ENCODE results near the gene AMPD3.

GRCh38 chr11:10488121-10488933 is 33.3 kb downstream of the AMPD3 start:
- TF ChIP-seq POLR2AphosphoS5 (IDR thresholded peaks at IDR 0.05) = no peak
- TF ChIP-seq, protein P1, sequence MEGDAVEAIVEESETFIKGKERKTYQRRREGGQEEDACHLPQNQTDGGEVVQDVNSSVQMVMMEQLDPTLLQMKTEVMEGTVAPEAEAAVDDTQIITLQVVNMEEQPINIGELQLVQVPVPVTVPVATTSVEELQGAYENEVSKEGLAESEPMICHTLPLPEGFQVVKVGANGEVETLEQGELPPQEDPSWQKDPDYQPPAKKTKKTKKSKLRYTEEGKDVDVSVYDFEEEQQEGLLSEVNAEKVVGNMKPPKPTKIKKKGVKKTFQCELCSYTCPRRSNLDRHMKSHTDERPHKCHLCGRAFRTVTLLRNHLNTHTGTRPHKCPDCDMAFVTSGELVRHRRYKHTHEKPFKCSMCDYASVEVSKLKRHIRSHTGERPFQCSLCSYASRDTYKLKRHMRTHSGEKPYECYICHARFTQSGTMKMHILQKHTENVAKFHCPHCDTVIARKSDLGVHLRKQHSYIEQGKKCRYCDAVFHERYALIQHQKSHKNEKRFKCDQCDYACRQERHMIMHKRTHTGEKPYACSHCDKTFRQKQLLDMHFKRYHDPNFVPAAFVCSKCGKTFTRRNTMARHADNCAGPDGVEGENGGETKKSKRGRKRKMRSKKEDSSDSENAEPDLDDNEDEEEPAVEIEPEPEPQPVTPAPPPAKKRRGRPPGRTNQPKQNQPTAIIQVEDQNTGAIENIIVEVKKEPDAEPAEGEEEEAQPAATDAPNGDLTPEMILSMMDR (IDR thresholded peaks at IDR 0.05) = no peak
